ENCODE measurements around the gene MCC.

Gene MCC

GRCh38 chr5:113358696-113359095 is 129.6 kb downstream of the MCC start:
- no peak for DNase-seq

DNA sequence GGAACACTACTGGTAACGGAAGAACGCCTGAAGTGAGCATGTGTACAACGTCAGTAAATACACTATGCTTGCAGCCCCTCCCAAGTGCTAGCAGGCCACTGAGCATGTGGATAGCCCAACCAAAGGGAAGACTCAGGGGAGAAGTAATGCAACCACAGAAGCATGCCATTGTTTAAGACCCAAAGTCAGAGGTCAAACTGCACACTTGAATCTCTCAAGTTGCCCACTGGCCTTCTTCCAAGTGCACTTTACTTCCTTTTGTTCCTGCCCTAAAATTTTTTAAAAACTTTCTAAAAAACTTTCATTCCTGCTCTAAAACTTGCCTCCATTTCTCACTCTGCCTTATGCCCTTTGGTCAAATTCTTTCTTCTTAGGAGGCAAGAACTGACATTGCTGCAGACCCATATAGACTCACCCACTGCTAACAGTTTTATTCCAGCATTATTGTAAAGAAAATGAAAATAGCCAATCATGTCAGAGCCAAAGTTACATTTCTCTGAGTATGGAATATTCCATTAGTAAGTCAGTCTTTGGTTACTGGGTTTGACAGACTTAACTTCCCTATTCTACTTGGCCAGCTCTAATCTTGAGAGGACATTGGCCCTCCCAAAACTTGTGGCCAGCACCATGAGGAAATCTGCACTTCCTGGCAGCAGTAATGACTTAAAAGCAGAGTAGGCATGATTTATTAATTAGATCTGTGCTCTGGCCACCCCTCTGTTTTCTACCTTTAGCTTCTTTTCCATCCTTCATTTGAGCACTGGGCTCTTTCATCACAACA is 130.4 kb downstream of the MCC start:
- DNase-seq, result no peak

DNA sequence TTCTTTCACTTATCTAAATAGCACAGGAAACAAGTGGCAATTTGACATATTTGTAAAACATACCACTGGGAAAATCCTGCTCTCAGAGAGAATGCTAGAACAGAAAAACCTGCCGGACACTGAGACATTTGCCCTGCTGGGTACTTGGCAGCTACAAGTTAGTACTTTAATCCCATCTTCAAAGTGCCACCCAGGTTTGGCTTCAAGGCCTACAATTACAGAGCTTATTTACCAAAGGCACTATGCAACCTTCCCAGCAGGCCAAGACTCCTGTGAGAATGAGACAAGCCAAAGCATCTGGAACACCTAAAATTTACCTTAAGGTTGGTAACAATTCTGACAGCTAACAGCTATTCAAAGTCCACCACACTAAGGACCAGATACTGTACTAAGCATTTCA is 131.8 kb downstream of the MCC start:
- DNase-seq, result no peak

DNA sequence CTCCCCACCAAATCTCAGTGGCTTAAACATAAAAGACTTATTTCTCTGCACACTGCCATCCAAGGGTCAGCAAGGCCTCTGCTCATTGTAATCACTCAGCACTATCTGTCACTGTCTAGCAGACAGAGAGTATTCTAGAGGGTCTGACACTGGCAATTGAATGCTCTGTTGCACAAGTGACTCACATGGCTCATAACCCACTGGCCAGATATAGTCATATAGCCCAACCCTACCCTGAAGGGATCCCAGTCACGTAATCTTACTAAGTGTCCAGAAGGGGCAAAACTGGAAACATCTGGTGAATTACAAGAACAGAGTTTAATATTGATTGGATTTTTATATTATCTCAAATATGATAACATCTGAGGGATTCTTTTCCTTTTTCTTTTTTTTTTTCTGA is 134.2 kb downstream of the MCC start:
- no peak for DNase-seq

- no peak for DNase-seq
Measured at GRCh38 chr5:113347572-113347971, 140.7 kb downstream of the MCC start.

GRCh38 chr5:113344973-113345940 is 143.0 kb downstream of the MCC start:
- DNase-seq, result no peak

DNA sequence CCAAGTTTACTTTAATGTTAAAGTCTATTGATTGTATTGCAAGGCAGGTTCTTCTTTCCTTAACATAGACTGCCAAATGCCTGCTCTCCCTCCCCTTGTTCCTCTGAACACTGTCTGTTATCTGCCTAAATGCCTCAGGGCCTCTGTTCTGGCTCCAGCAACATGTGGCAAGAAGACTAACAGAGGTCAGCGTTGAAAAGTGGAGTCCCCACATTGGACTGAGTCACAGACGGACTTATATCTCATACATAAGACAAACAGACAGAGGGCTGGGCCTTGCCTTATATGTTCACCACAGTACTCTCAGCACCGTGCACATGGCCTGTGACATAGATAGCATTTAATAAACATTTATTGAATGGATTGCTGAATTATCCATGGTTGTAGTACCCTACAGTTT is 144.9 kb downstream of the MCC start:
- no peak for DNase-seq

GRCh38 chr5:113340537-113340936 is 147.7 kb downstream of the MCC start:
- no peak for DNase-seq

DNA sequence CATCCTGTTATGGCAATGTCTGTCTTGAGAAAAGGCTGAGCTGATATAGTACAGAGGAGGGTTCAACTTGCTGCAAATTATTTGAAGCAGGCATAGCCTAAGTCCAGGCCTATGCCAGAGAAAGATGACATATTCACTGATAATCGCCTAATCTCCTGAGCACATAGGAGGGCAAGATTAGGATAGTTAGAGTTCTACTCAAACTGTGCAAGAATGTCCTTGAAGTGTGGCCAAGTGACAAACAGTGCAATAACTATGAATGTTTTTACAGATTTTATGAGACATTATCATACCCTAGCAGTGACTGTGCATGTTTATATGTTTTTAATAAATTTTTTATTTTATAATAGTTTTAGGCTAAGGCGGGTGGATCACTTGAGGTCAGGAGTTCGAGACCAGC is 149.6 kb downstream of the MCC start:
- DNase-seq, result no peak

- no peak for DNase-seq
Measured at GRCh38 chr5:113337515-113338415, 150.5 kb downstream of the MCC start.

DNA sequence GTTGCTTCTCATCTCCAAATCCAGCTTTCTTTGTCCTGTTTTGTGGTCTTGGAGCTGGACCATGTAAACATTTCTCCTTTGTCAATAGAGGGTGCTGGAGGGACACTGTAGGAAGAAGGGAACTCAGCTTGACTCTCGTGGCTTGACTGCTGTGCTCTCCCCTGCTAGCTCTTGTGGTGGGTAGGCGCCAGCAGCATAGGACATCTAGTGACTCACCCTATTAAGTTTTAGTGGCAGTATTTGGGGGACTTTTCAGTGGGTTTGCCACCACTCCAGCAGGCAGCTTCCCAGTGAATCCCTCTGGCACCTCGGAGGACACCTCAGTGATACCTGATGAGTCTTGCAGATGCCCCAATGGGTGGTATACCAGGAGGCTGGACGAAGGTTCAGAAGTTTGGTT is 151.3 kb downstream of the MCC start:
- DNase-seq, result peak; percentile 39

- no peak for DNase-seq
Measured at GRCh38 chr5:113333411-113333810, 154.8 kb downstream of the MCC start.

GRCh38 chr5:113331209-113331551 is 157.1 kb downstream of the MCC start:
- peak; percentile 93 for DNase-seq

- DNase-seq, result peak; percentile 95
Measured at GRCh38 chr5:113330533-113331208, 157.6 kb downstream of the MCC start.

DNA sequence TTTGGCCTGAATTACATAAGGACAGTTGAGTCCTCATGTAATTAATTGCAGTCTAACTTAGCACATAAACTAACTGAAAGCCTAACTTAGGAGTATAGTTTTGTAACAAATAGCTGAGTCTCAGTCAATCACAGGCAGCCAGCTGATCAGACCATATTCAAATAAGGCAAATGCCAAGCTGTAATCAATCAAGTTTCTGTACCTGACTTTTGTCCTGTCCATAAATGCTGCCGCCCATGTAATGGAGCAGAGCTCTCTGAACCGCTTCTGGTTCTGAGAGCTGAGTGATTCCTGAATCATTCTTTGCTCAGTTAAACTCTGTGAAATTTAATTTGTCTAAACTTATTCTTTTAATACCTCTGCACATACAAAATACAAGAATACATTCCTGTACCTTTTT is 158.3 kb downstream of the MCC start:
- DNase-seq, result no peak

- no peak for DNase-seq
Measured at GRCh38 chr5:113325054-113325453, 163.2 kb downstream of the MCC start.

DNA sequence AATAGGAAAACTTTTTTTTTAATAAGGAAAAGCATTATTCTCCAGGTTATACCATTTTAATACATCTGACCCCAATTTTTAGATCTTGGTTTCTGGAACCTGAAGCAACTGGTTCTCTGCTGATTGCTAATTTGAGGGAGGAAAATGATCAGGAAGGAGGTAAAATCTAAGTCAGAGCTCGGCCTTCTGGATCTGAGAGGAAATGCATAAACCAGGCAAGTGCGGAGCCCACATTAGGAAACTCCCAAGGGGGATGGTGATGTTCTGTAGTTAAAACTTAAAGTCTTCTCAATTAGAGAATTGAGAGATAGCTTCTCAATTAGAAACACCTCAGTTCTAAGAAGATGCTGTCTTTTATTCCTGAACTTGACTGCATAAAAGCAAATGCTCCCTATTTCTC is 167.0 kb downstream of the MCC start:
- DNase-seq, result no peak

GRCh38 chr5:113320273-113320780 is 167.9 kb downstream of the MCC start:
- DNase-seq, result no peak

- no peak for DNase-seq
Measured at GRCh38 chr5:113319256-113320053, 168.8 kb downstream of the MCC start.

DNA sequence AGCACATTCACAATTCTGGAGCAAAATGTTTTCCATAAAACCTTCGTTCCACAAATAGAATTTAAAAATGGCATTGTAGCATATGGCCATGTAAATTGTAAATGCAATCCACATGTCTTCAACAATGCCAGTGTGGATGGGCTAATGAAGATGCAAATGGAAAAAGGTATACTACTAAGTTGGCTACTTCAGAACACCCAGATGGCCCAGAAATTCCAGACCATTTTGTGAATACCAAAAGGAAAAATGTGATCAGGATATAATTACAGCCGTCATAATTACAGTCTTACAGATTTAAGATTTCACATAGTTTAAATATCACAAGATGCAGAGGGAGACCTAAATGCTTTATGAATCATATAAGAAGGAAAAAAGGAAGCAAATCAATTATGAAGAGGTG is 170.6 kb downstream of the MCC start:
- DNase-seq, result no peak

DNA sequence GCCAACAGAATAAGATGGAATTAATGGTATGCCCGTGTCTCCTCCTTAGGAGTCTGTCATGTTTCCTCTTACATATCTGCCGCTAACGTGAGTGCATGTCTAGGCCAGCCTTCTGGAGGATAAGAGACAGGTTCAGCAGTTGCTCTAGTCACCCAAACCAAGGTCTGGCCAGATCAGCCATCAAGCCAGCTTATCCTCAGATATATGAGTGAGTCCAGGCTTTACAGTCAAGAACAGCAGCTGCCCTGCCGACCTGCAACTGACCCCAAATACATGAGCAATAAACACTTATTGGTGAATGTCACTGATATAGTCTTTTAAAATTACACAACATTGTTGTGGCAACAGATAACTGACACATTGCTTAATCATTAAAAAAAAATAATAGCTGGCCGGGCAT is 177.0 kb downstream of the MCC start:
- DNase-seq, result no peak
